Measurements from ENCODE around the gene AMBRA1.

DNA sequence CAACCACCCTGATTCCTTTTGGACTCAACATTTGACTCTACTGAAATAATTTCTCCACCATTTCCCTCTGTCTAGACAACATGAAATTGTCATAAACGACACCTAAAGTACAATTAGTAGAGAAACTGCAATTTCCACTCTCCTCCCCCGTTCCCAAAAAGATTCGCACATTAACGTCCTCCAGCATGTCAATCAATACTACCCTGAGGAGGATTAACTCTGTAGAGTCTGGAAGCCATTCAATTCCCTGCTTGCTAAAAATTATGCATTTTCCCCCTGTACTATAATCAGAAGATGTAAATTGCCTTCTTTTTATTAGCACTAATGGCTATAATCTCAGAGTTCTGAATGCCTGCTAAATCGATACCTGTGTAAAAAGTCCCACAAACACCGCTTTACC lies 70.5 kb downstream of the AMBRA1 start:
- no peak for TF ChIP-seq POLR2A (IDR thresholded peaks at IDR 0.05)
- TF ChIP-seq, protein P1, sequence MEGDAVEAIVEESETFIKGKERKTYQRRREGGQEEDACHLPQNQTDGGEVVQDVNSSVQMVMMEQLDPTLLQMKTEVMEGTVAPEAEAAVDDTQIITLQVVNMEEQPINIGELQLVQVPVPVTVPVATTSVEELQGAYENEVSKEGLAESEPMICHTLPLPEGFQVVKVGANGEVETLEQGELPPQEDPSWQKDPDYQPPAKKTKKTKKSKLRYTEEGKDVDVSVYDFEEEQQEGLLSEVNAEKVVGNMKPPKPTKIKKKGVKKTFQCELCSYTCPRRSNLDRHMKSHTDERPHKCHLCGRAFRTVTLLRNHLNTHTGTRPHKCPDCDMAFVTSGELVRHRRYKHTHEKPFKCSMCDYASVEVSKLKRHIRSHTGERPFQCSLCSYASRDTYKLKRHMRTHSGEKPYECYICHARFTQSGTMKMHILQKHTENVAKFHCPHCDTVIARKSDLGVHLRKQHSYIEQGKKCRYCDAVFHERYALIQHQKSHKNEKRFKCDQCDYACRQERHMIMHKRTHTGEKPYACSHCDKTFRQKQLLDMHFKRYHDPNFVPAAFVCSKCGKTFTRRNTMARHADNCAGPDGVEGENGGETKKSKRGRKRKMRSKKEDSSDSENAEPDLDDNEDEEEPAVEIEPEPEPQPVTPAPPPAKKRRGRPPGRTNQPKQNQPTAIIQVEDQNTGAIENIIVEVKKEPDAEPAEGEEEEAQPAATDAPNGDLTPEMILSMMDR (IDR thresholded peaks at IDR 0.05) = no peak

All from breast epithelium (tissue), 3 donors.